H9 (cell line): ENCODE measurements around the gene TMEM209. TPM values are rescaled to one million over a fixed set of nuclear protein-coding genes. Genes with fewer than 3 reads are reported as not detected.
"Not testable (repeated sequence)": the region's sequence is repeated elsewhere in the genome, so short reads cannot be mapped to it uniquely, and the experiment has no call there.

Experiments used
- DNase-seq: peaks from one replicate; pipeline ENCODE4 v3.0.0-alpha.2; 2017
- H2AFZ ChIP-seq: one replicate; pipeline ENCODE4 v1.6.1; 2013; ENCODE audit warnings: mild to moderate bottlenecking, low read length, control low read depth, moderate library complexity
- H2AK5ac ChIP-seq: 2 replicates; pipeline ENCODE4 v1.6.1; 2013; ENCODE audit warnings: low read length, control low read depth, mixed read lengths; ENCODE audit not compliant: insufficient read length
- H2BK120ac ChIP-seq: one replicate; pipeline ENCODE4 v1.6.1; 2013; ENCODE audit warnings: low read depth, mild to moderate bottlenecking, low read length, control low read depth, inconsistent platforms; ENCODE audit not compliant: poor library complexity, severe bottlenecking
- H2BK12ac ChIP-seq: 2 replicates; pipeline ENCODE4 v1.6.1; 2013; ENCODE audit warnings: low read length, control low read depth, mixed read lengths, low read depth; ENCODE audit not compliant: insufficient read length
- H2BK15ac ChIP-seq: 2 replicates; pipeline ENCODE4 v1.6.1; 2013; ENCODE audit warnings: low read depth, low read length, control low read depth
- H2BK20ac ChIP-seq: one replicate; pipeline ENCODE4 v1.6.1; 2013; ENCODE audit warnings: low read depth, mild to moderate bottlenecking, low read length, control low read depth, inconsistent platforms; ENCODE audit not compliant: poor library complexity, severe bottlenecking
- H2BK5ac ChIP-seq: 2 replicates; pipeline ENCODE4 v1.6.1; 2013; ENCODE audit warnings: low read length, control low read depth, mixed read lengths; ENCODE audit not compliant: insufficient read length
- H3K14ac ChIP-seq: 2 replicates; pipeline ENCODE4 v1.6.1; 2013; ENCODE audit warnings: low read length, control low read depth; ENCODE audit not compliant: insufficient read depth
- H3K18ac ChIP-seq: 2 replicates; pipeline ENCODE4 v1.6.1; 2013; ENCODE audit warnings: low read depth, mild to moderate bottlenecking, mixed read lengths, low read length, control low read depth; ENCODE audit not compliant: insufficient read length
- H3K23ac ChIP-seq: 2 replicates; pipeline ENCODE4 v1.6.1; 2013; ENCODE audit warnings: low read length, control low read depth, mixed read lengths, low read depth; ENCODE audit not compliant: insufficient read length
- H3K23me2 ChIP-seq: 2 replicates; pipeline ENCODE4 v1.6.1; 2013; ENCODE audit warnings: low read depth, mild to moderate bottlenecking, mixed read lengths, low read length, control low read depth; ENCODE audit not compliant: insufficient read length, poor library complexity, severe bottlenecking
- H3K27ac ChIP-seq: 2 replicates; pipeline ENCODE4 v1.5.1; 2013; ENCODE audit warnings: low read length, control low read depth, mixed read lengths, low read depth; ENCODE audit not compliant: insufficient read length
- H3K27me3 ChIP-seq: 2 replicates; pipeline ENCODE4 v1.6.1; 2013; ENCODE audit warnings: low read length, control low read depth, inconsistent platforms; ENCODE audit not compliant: insufficient read depth
- H3K4ac ChIP-seq: 2 replicates; pipeline ENCODE4 v1.6.1; 2013; ENCODE audit warnings: low read depth, mild to moderate bottlenecking, control low read depth, inconsistent platforms, low read length, moderate library complexity
- H3K4me1 ChIP-seq: 2 replicates; pipeline ENCODE4 v1.6.1; 2013; ENCODE audit warnings: low read length, control low read depth, inconsistent platforms; ENCODE audit not compliant: insufficient read depth
- H3K4me2 ChIP-seq: 2 replicates; pipeline ENCODE4 v1.6.1; 2013; ENCODE audit warnings: low read length, control low read depth, mixed read lengths; ENCODE audit not compliant: insufficient read length, insufficient read depth
- H3K56ac ChIP-seq: 2 replicates; pipeline ENCODE4 v1.6.1; 2013; ENCODE audit warnings: low read depth, mild to moderate bottlenecking, mixed read lengths, low read length, control low read depth; ENCODE audit not compliant: insufficient read length
- H3K79me1 ChIP-seq: 2 replicates; pipeline ENCODE4 v1.6.1; 2013; ENCODE audit warnings: low read depth, mild to moderate bottlenecking, moderate library complexity, low read length, control low read depth, inconsistent platforms; ENCODE audit not compliant: insufficient read depth, poor library complexity, severe bottlenecking
- H3K79me2 ChIP-seq: 2 replicates; pipeline ENCODE4 v1.6.1; 2013; ENCODE audit warnings: low read length, control low read depth, inconsistent platforms; ENCODE audit not compliant: insufficient read depth
- H3K9ac ChIP-seq: 2 replicates; pipeline ENCODE4 v1.6.1; 2013; ENCODE audit warnings: low read length, control low read depth, mixed read lengths; ENCODE audit not compliant: insufficient read length; ENCODE audit errors: extremely low read depth
- H3K9me3 ChIP-seq: one replicate; pipeline ENCODE4 v1.6.1; 2013; ENCODE audit warnings: low read depth, low read length, inconsistent platforms; ENCODE audit not compliant: control insufficient read depth
- H3T11ph ChIP-seq: one replicate; pipeline ENCODE4 v1.6.1; 2013; ENCODE audit warnings: mild to moderate bottlenecking, low read length, control low read depth, inconsistent platforms
- H4K20me1 ChIP-seq: one replicate; pipeline ENCODE4 v1.6.1; 2013; ENCODE audit not compliant: control insufficient read depth, insufficient read length, insufficient read depth
- H4K5ac ChIP-seq: 2 replicates; pipeline ENCODE4 v1.6.1; 2013; ENCODE audit warnings: low read depth, mild to moderate bottlenecking, mixed read lengths, low read length, control low read depth; ENCODE audit not compliant: insufficient read length
- H4K8ac ChIP-seq: replicated peaks from 2 replicates; pipeline ENCODE4 v1.6.1; 2013; ENCODE audit warnings: low read length, control low read depth, mixed read lengths, low read depth; ENCODE audit not compliant: insufficient read length
- H4K91ac ChIP-seq: 2 replicates; pipeline ENCODE4 v1.6.1; 2013; ENCODE audit warnings: low read depth, mild to moderate bottlenecking, moderate library complexity, mixed read lengths, low read length, control low read depth; ENCODE audit not compliant: insufficient read length
- H3K27ac Mint-ChIP-seq, 3 experiments: 2 replicates in 2 of 3; 3 replicates in 1 of 3; pipeline ENCODE4 v1.8.0; 2020 to 2021; ENCODE audit warnings: mixed read lengths in 3 of 3, mild to moderate bottlenecking in 1 of 3, moderate library complexity in 1 of 3
- H3K27me3 Mint-ChIP-seq: 2 replicates; pipeline ENCODE4 v1.8.0; 2021; ENCODE audit warnings: low read depth, mild to moderate bottlenecking, moderate library complexity, mixed read lengths
- H3K36me3 Mint-ChIP-seq, 3 experiments: 2 replicates in 2 of 3; 3 replicates in 1 of 3; pipeline ENCODE4 v1.8.0; 2020 to 2021; ENCODE audit warnings: low read depth in 3 of 3, mixed read lengths in 3 of 3; ENCODE audit not compliant: insufficient read depth in 1 of 3
- H3K4me1 Mint-ChIP-seq, 2 experiments: 2 replicates each; pipeline ENCODE4 v1.8.0; 2020; ENCODE audit warnings: mixed read lengths in 2 of 2
- H3K4me3 Mint-ChIP-seq, 2 experiments: 2 replicates in 1 of 2; 3 replicates in 1 of 2; pipeline ENCODE4 v1.8.0; 2020 to 2021; ENCODE audit warnings: mild to moderate bottlenecking in 2 of 2, mixed read lengths in 2 of 2, moderate library complexity in 1 of 2
- H3K9me3 Mint-ChIP-seq, 2 experiments: 2 replicates in 1 of 2; 3 replicates in 1 of 2; pipeline ENCODE4 v1.8.0; 2020; ENCODE audit warnings: mild to moderate bottlenecking in 2 of 2, mixed read lengths in 2 of 2, moderate library complexity in 1 of 2
- whole genome bisulfite sequencing: extraction: QIAGEN DNeasy Blood & Tissue Kit; methylation state at CpG from one replicate; pipeline ENCODE4 v1.1.7; 2013; ENCODE audit warnings: missing lambda C conversion rate, low lambda C conversion rate, mixed read lengths; ENCODE audit not compliant: insufficient read length; ENCODE audit errors: extremely low coverage; 5-methylcytosine and 5-hydroxymethylcytosine counted together
- total RNA-seq: library from RNA; stranded (reverse); gene quantifications from 2 replicates; pipeline ENCODE4 v1.2.1, GENCODE V29; 2021
- TF ChIP-seq, protein P1 (sequence below): fragments of 200-600 bp; sonication (generic); conservative IDR thresholded peaks from 3 replicates; pipeline ENCODE4 v1.8.0; 2021; ENCODE audit warnings: antibody characterized with exemption, mild to moderate bottlenecking

The TMEM209 gene
- total RNA-seq, 1 experiment from 2014 or later = 30.8 TPM

DNA sequence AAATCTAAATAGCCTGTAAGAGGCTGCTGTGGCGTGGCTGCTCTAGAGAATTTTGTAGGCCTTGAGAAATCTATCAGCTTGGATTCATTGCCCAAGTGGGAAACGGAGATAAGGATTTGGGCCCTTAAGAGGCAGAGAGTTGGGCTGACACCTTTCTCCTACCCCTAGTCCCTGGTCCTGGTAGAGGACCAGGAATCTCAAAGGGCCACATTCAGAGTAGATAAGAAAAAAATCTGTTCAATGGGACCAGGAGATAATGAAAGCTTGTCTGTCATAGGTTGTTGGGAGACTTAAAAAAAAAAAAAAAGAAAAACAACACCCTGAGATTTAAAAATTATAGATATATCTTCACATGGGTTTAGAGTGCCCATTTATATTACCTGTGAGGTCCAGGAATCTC lies 17.8 kb downstream of the TMEM209 start:
- no peak overlapping the region; a peak in 1 of 7 replicates for H3K27ac Mint-ChIP-seq

GRCh38 chr7:130184349-130184748 lies 20.9 kb downstream of the TMEM209 start:
- H3K56ac ChIP-seq, H2BK15ac ChIP-seq, H4K91ac ChIP-seq, H3K4ac ChIP-seq, H3K27me3 ChIP-seq, H2BK5ac ChIP-seq, H3K27ac ChIP-seq, H3K4me3 Mint-ChIP-seq, H3K9me3 ChIP-seq, H3K9ac ChIP-seq, H2AFZ ChIP-seq, H3K9me3 Mint-ChIP-seq, H3T11ph ChIP-seq, H4K20me1 ChIP-seq, H3K18ac ChIP-seq, H2BK20ac ChIP-seq, H3K23ac ChIP-seq, H3K4me2 ChIP-seq, H2BK12ac ChIP-seq, H3K27me3 Mint-ChIP-seq, H3K4me1 ChIP-seq, H2AK5ac ChIP-seq, H4K8ac ChIP-seq, H4K5ac ChIP-seq, H3K4me1 Mint-ChIP-seq, H3K27ac Mint-ChIP-seq, H2BK120ac ChIP-seq, H3K79me1 ChIP-seq, H3K79me2 ChIP-seq, H3K23me2 ChIP-seq, DNase-seq, H3K14ac ChIP-seq: not testable (repeated sequence)
- no CpG with 5 or more reads among the region's 5 CpGs for WGBS
- peaks cover 15 to 62% (median 54%) of the 10 kb centered on the region in 3 experiments; a peak in 6 of 7 replicates for H3K36me3 Mint-ChIP-seq

More for the DNA sequence above, 17.8 kb downstream of the TMEM209 start:
- Histone ChIP-seq H3K23me2 (no peaks in the 10 kb centered on the region), H3K56ac (no peak overlapping the region), H3K27me3 (no peaks in the 10 kb centered on the region), H2AFZ (no peak overlapping the region), H3T11ph (no peak overlapping the region), H2BK120ac (no peak overlapping the region), H4K5ac (no peak overlapping the region), H2BK20ac (no peak overlapping the region), H3K18ac (no peak overlapping the region), H4K20me1 (no peaks in the 10 kb centered on the region), H4K91ac (no peak overlapping the region), H3K9me3 (no peaks in the 10 kb centered on the region), H3K4me1 (no peaks in the 10 kb centered on the region), H2BK12ac (no peak overlapping the region), H2BK15ac (no peak overlapping the region), H3K9ac (no peak overlapping the region), H3K14ac (no peak overlapping the region), H3K79me1 (no peaks in the 10 kb centered on the region), H3K4ac (no peak overlapping the region), H2BK5ac (no peak overlapping the region), H3K27ac (no peak overlapping the region), H4K8ac (no peak overlapping the region), H3K4me2 (no peak overlapping the region), H3K23ac (no peak overlapping the region), H3K79me2 (no peaks in the 10 kb centered on the region), H2AK5ac (no peak overlapping the region)
- Mint-ChIP-seq H3K36me3 (peaks cover 17 to 57% (median 54%) of the 10 kb centered on the region in 3 experiments; a peak in 6 of 7 replicates), H3K4me3 (no peak overlapping the region), H3K27me3 (no peaks in the 10 kb centered on the region), H3K4me1 (no peaks in the 10 kb centered on the region), H3K9me3 (no peaks in the 10 kb centered on the region)
- TF ChIP-seq, protein P1, sequence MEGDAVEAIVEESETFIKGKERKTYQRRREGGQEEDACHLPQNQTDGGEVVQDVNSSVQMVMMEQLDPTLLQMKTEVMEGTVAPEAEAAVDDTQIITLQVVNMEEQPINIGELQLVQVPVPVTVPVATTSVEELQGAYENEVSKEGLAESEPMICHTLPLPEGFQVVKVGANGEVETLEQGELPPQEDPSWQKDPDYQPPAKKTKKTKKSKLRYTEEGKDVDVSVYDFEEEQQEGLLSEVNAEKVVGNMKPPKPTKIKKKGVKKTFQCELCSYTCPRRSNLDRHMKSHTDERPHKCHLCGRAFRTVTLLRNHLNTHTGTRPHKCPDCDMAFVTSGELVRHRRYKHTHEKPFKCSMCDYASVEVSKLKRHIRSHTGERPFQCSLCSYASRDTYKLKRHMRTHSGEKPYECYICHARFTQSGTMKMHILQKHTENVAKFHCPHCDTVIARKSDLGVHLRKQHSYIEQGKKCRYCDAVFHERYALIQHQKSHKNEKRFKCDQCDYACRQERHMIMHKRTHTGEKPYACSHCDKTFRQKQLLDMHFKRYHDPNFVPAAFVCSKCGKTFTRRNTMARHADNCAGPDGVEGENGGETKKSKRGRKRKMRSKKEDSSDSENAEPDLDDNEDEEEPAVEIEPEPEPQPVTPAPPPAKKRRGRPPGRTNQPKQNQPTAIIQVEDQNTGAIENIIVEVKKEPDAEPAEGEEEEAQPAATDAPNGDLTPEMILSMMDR = no peak
- DNase-seq = no peak
- no CpG with 5 or more reads among the region's 2 CpGs for WGBS
